ENCODE data around the gene MCM6.

MCM6 gene

DNA sequence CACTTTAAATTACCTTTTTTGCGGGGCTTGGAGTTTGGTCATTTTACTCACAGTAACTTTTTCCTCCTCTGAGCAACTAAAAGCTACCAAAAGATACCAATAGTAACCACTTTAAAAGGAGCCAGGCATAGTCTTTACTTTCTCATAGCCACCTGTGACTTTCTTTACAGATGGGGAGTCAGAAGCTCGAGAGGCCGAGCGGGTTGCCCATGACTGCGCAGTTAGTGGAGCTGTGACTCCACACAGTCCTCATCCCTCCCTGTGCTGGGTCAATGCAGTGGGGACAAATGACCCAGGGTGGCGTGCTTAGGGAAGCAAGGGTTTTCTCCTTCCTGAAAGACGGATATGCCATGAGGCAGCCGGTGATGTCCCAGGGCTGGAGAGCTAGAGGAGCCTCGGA, 51.1 kb downstream of the MCM6 start:
- no peak for DNase-seq (ENCODE audit: low read depth)
- TF ChIP-seq, protein P1, sequence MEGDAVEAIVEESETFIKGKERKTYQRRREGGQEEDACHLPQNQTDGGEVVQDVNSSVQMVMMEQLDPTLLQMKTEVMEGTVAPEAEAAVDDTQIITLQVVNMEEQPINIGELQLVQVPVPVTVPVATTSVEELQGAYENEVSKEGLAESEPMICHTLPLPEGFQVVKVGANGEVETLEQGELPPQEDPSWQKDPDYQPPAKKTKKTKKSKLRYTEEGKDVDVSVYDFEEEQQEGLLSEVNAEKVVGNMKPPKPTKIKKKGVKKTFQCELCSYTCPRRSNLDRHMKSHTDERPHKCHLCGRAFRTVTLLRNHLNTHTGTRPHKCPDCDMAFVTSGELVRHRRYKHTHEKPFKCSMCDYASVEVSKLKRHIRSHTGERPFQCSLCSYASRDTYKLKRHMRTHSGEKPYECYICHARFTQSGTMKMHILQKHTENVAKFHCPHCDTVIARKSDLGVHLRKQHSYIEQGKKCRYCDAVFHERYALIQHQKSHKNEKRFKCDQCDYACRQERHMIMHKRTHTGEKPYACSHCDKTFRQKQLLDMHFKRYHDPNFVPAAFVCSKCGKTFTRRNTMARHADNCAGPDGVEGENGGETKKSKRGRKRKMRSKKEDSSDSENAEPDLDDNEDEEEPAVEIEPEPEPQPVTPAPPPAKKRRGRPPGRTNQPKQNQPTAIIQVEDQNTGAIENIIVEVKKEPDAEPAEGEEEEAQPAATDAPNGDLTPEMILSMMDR (conservative IDR thresholded peaks at IDR 0.05; ENCODE audit: low read depth, low read length), result no peak
- H3K4me3 ChIP-seq (ENCODE audit: low read depth, low read length), result no peak overlapping the region

DNA sequence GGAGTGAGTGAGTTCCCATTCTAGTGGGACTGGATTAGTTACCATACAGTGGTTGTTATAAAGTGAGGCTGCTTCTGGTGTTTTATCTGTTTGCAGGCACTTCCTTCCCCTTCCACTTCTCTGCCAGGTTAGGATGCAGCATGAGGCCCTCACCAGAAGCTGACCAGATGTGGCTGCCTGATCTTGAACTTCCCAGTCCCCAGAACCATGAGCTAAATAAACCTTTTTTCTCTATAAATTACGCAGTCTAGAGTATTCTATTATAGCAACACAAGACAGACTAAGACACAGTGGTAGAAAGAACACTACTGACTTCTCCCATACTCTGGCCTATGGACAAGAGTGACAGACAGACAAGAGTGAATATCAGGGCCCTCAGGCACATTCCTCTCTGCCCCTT, 53.4 kb downstream of the MCM6 start:
- no peak for DNase-seq (ENCODE audit: low read depth)
- TF ChIP-seq, protein P1 (conservative IDR thresholded peaks at IDR 0.05; ENCODE audit: low read depth, low read length), result no peak
- H3K4me3 ChIP-seq (ENCODE audit: low read depth, low read length), result no peak overlapping the region

DNA sequence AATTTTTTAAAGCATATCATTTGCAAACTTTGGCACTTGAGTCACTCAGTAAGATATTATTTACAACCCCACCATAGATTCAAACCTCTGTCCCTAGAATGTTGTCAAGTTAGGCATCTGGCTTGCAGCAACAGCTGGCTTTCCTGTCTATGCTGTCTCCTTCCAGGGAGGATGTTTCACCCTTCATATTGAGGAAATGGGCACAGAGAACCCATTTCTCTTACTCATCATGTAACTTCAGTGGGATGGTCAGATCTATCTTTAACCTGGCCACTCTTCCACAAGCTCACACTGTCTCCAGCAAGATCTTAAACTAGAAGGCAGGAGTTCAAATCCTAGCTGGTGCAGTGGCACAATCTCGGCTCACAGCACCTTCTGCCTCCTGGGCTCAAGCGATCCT, 55.1 kb downstream of the MCM6 start:
- no peak overlapping the region for H3K4me3 ChIP-seq (ENCODE audit: low read depth, low read length)
- TF ChIP-seq, protein P1 (conservative IDR thresholded peaks at IDR 0.05; ENCODE audit: low read depth, low read length), result no peak
- no peak for DNase-seq (ENCODE audit: low read depth)

DNA sequence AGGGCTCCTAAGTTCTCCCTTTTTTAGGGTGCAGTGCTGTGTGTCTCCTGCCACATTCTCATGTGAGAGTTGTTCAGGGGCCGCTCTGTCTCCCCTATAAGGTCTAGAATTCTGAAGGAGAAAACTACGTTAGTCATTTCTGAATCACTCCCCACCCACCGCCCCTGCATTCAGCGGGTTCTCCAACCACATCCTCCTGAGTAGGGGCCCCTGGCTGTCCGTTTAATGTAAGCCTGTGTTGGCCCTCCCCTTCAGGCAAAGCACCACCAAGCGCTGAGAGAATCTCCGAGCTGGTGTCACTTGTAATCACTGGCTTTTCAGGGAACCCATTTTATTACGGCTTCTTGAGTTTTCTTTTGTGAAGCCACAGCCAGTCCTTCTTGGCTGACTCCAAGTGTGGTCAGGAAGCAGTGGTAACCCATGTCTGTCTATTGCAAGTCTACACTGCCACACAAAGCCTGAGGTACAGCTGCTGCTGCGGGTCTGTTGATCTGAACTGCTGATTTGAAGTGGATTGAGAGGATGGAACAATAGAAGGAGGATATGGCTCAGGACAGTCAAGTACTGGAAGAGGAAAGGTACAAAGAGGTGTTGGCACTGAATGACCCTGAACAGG, 56.1 kb downstream of the MCM6 start:
- peak; percentile 51 for DNase-seq (ENCODE audit: low read depth)
- TF ChIP-seq, protein P1 (conservative IDR thresholded peaks at IDR 0.05; ENCODE audit: low read depth, low read length), result no peak
- no peak overlapping the region for H3K4me3 ChIP-seq (ENCODE audit: low read depth, low read length)

DNA sequence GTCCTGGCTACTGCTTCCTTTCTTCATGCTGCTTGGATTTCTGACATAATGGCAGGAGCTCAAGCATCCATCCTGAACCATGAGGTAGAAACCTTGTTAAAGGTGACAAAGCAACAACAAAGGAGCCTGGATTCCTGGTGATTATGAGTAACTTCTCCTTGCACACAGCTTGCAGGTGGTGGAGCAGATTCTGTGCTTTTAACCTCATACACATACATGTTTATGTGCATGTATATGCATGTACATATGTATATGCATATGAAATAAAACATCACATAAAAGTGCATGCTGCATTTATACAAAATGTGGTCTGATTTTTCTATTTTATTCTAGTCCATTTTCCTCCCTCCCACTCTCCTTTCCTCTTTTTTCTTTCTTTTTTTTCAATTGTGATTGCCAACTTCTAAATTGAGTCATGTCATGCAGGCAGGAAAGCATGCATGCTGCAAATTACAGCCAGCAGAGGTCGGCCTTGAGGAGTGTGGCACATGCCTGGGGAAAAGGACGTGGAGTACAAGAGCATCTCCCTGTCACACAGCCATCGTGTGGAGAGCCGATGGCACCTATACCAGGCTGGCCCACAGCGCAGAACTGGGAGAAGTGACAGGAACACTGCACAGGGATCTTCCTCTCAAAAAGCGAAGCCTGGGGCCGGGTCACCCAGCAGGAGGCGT, 57.2 kb downstream of the MCM6 start:
- TF ChIP-seq, protein P1 (conservative IDR thresholded peaks at IDR 0.05; ENCODE audit: low read depth, low read length), result peak; percentile 72
- peak; percentile 64 for DNase-seq (ENCODE audit: low read depth)
- H3K4me3 ChIP-seq (ENCODE audit: low read depth, low read length), result no peak overlapping the region

- no peak overlapping the region for H3K4me3 ChIP-seq (ENCODE audit: low read depth, low read length)
- no peak for DNase-seq (ENCODE audit: low read depth)
Measured at GRCh38 chr2:135817951-135818350, 58.3 kb downstream of the MCM6 start.

More at GRCh38 chr2:135817951-135818350, 58.3 kb downstream of the MCM6 start:
- TF ChIP-seq, protein P1 (conservative IDR thresholded peaks at IDR 0.05; ENCODE audit: low read depth, low read length), result no peak

All from choroid plexus epithelial cell (primary cell).